Vagina (tissue), 2 donors: Measurements from ENCODE around the gene KIF21B. TPM values are rescaled to one million over a fixed set of nuclear protein-coding genes. Genes with fewer than 3 reads are reported as not detected.

Source experiments
- DNase-seq, 2 donors: peaks; one replicate each; pipeline ENCODE4 v3.0.0-alpha.2; 2017; ENCODE audit errors: extremely low spot score in 2 of 2
- H3K27ac ChIP-seq: fragments of 200-600 bp; sonication (generic); one replicate; pipeline ENCODE4 v1.5.1; 2019
- H3K27me3 ChIP-seq: fragments of 200-600 bp; sonication (generic); one replicate; pipeline ENCODE4 v1.5.1; 2019
- H3K36me3 ChIP-seq, 2 donors: fragments of 200-600 bp; sonication (generic); one replicate each; pipeline ENCODE4 v1.5.1; 2017 to 2019
- H3K4me1 ChIP-seq: fragments of 200-600 bp; sonication (generic); one replicate; pipeline ENCODE4 v1.5.1; 2019
- H3K4me3 ChIP-seq, 2 donors: fragments of 200-600 bp; sonication (generic); 1 replicate in 1 of 2; 2 replicates in 1 of 2; pipeline ENCODE4 v1.5.1; 2016 to 2019
- H3K9me3 ChIP-seq: fragments of 200-600 bp; sonication (generic); one replicate; pipeline ENCODE4 v1.5.1; 2019
- CTCF ChIP-seq, 3 experiments: fragments of 450-650 bp in 2 of 3; fragments of 200-600 bp in 1 of 3; sonication (generic) in 1 of 3; IDR thresholded peaks; one replicate each; pipeline ENCODE4 v1.5.1; 2017 to 2019; ENCODE audit warnings: antibody characterized with exemption in 3 of 3, mild to moderate bottlenecking in 2 of 3, moderate library complexity in 2 of 3
- POLR2A ChIP-seq, 2 donors: fragments of 450-650 bp; IDR thresholded peaks; one replicate each; pipeline ENCODE4 v1.6.1; 2017; ENCODE audit warnings: antibody characterized with exemption in 2 of 2, mild to moderate bottlenecking in 2 of 2, moderate library complexity in 2 of 2
- POLR2AphosphoS5 ChIP-seq, 2 donors: sonication (generic); formaldehyde crosslinking; IDR thresholded peaks; one replicate each; pipeline ENCODE4 v1.9.0; 2017; ENCODE audit warnings: antibody characterized with exemption in 2 of 2, mild to moderate bottlenecking in 2 of 2, low read depth in 1 of 2; ENCODE audit not compliant: insufficient read depth in 1 of 2
- intact Hi-C: fragments of 100-400 bp; cut with DNase I; formaldehyde crosslinking; loops from one replicate; pipeline ENCODE4 v1.15.1; 2023
- total RNA-seq: library from RNA; depleted of rRNA; stranded (reverse); fragments of >200 nt; gene quantifications from one replicate; pipeline ENCODE4 v1.2.3, GENCODE V29; 2016

The KIF21B gene
- total RNA-seq, 1 donor from 2014 or later: 4.7 TPM

- peaks cover 32% of the 10 kb centered on the region for H3K4me1 ChIP-seq
- DNase-seq: no peak
- intact Hi-C loops: no loop called here
Observed at GRCh38 chr1:201016943-201017827, 6.3 kb downstream of the KIF21B start.

GRCh38 chr1:201016211-201016651 is 7.3 kb downstream of the KIF21B start:
- peaks cover 32% of the 10 kb centered on the region for H3K4me1 ChIP-seq
- intact Hi-C loops: no loop called here
- H3K9me3 ChIP-seq: no peaks in the 10 kb centered on the region
- H3K36me3 ChIP-seq: no peaks in the 10 kb centered on the region
- H3K4me3 ChIP-seq: no peak overlapping the region
- no peaks in the 10 kb centered on the region for H3K27me3 ChIP-seq
- no peak for TF ChIP-seq POLR2AphosphoS5 (IDR thresholded peaks at IDR 0.05; ENCODE audit: insufficient read depth in 1 of 2, low read depth in 1 of 2)
- no peak for TF ChIP-seq CTCF (IDR thresholded peaks at IDR 0.05)
- TF ChIP-seq POLR2A (IDR thresholded peaks at IDR 0.05): no peak
- no peak overlapping the region for H3K27ac ChIP-seq
- DNase-seq: no peak

More at GRCh38 chr1:201016943-201017827, 6.3 kb downstream of the KIF21B start:
- Histone ChIP-seq H3K36me3 (no peaks in the 10 kb centered on the region), H3K27ac (no peak overlapping the region), H3K27me3 (no peaks in the 10 kb centered on the region), H3K4me3 (no peak overlapping the region), H3K9me3 (no peaks in the 10 kb centered on the region)
- no peak for TF ChIP-seq POLR2AphosphoS5 (IDR thresholded peaks at IDR 0.05; ENCODE audit: insufficient read depth in 1 of 2, low read depth in 1 of 2)
- no peak for TF ChIP-seq POLR2A (IDR thresholded peaks at IDR 0.05)
- TF ChIP-seq CTCF (IDR thresholded peaks at IDR 0.05): no peak

GRCh38 chr1:201015551-201016091 is 7.9 kb downstream of the KIF21B start:
- DNase-seq: no peak
- no peak overlapping the region for H3K27ac ChIP-seq
- H3K27me3 ChIP-seq: no peaks in the 10 kb centered on the region
- intact Hi-C loops: no loop called here
- H3K4me3 ChIP-seq: no peak overlapping the region
- no peaks in the 10 kb centered on the region for H3K36me3 ChIP-seq
- no peak for TF ChIP-seq CTCF (IDR thresholded peaks at IDR 0.05)
- no peak for TF ChIP-seq POLR2AphosphoS5 (IDR thresholded peaks at IDR 0.05; ENCODE audit: insufficient read depth in 1 of 2, low read depth in 1 of 2)
- TF ChIP-seq POLR2A (IDR thresholded peaks at IDR 0.05): no peak
- no peaks in the 10 kb centered on the region for H3K9me3 ChIP-seq
- H3K4me1 ChIP-seq: peaks cover 32% of the 10 kb centered on the region

GRCh38 chr1:201014816-201015200 is 8.7 kb downstream of the KIF21B start:
- DNase-seq: no peak
- TF ChIP-seq POLR2A (IDR thresholded peaks at IDR 0.05) (no peak), POLR2AphosphoS5 (IDR thresholded peaks at IDR 0.05; ENCODE audit: insufficient read depth in 1 of 2, low read depth in 1 of 2) (no peak), CTCF (IDR thresholded peaks at IDR 0.05) (no peak)
- Histone ChIP-seq H3K9me3 (no peaks in the 10 kb centered on the region), H3K27ac (no peak overlapping the region), H3K27me3 (no peaks in the 10 kb centered on the region), H3K4me1 (peaks cover 32% of the 10 kb centered on the region), H3K4me3 (no peak overlapping the region), H3K36me3 (no peaks in the 10 kb centered on the region)
- intact Hi-C loops: no loop called here
